ENCODE measurements around the gene FER. TPM values are rescaled to one million over a fixed set of nuclear protein-coding genes. Genes with fewer than 3 reads are reported as not detected.

Gene FER
- total and polyA plus RNA-seq, 2 experiments from 2014 or later, result 10.6 to 29.4 TPM

GRCh38 chr5:109005297-109006009, 257.8 kb downstream of the FER start:
- 84% methylated on average over 4 of the region's 4 CpGs for WGBS (ENCODE audit: low lambda C conversion rate, missing lambda C conversion rate)
- Histone ChIP-seq H3K4me2 (no peak overlapping the region), H4K20me1 (ENCODE audit: insufficient read depth, poor library complexity, severe bottlenecking) (no peaks in the 10 kb centered on the region), H3K9me2 (replicated peaks; ENCODE audit: insufficient read depth) (no peaks in the 10 kb centered on the region), H3K27ac (no peak overlapping the region), H3K27me3 (no peaks in the 10 kb centered on the region), H2AFZ (no peak overlapping the region), H3K79me2 (no peaks in the 10 kb centered on the region), H3K36me3 (replicated peaks; ENCODE audit: insufficient read depth, low read depth) (no peaks in the 10 kb centered on the region), H3K9me3 (ENCODE audit: low read depth) (no peaks in the 10 kb centered on the region), H3K4me3 (no peak overlapping the region), H3K4me1 (ENCODE audit: insufficient read depth) (no peaks in the 10 kb centered on the region)
- TF ChIP-seq, protein P1, sequence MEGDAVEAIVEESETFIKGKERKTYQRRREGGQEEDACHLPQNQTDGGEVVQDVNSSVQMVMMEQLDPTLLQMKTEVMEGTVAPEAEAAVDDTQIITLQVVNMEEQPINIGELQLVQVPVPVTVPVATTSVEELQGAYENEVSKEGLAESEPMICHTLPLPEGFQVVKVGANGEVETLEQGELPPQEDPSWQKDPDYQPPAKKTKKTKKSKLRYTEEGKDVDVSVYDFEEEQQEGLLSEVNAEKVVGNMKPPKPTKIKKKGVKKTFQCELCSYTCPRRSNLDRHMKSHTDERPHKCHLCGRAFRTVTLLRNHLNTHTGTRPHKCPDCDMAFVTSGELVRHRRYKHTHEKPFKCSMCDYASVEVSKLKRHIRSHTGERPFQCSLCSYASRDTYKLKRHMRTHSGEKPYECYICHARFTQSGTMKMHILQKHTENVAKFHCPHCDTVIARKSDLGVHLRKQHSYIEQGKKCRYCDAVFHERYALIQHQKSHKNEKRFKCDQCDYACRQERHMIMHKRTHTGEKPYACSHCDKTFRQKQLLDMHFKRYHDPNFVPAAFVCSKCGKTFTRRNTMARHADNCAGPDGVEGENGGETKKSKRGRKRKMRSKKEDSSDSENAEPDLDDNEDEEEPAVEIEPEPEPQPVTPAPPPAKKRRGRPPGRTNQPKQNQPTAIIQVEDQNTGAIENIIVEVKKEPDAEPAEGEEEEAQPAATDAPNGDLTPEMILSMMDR (IDR thresholded peaks at IDR 0.05; ENCODE audit: poor library complexity), result no peak
- TF ChIP-seq EZH2phosphoT487 (IDR thresholded peaks at IDR 0.05; ENCODE audit: low read depth, severe bottlenecking, unreplicated experiment), result no peak
- no peak for TF ChIP-seq EZH2 (IDR thresholded peaks at IDR 0.05; ENCODE audit: borderline replicate concordance)
- no peak for DNase-seq (ENCODE audit: low spot score)

GRCh38 chr5:109006129-109006528, 258.4 kb downstream of the FER start:
- no peak for TF ChIP-seq EZH2phosphoT487 (IDR thresholded peaks at IDR 0.05; ENCODE audit: low read depth, severe bottlenecking, unreplicated experiment)
- TF ChIP-seq, protein P1 (IDR thresholded peaks at IDR 0.05; ENCODE audit: poor library complexity), result no peak
- TF ChIP-seq EZH2 (IDR thresholded peaks at IDR 0.05; ENCODE audit: borderline replicate concordance), result no peak
- DNase-seq (ENCODE audit: low spot score), result no peak
- no peaks in the 10 kb centered on the region for H4K20me1 ChIP-seq (ENCODE audit: insufficient read depth, poor library complexity, severe bottlenecking)
- no peaks in the 10 kb centered on the region for H3K9me3 ChIP-seq (ENCODE audit: low read depth)
- WGBS (ENCODE audit: low lambda C conversion rate, missing lambda C conversion rate), result 88% methylated on average over 6 of the region's 6 CpGs
- H3K4me1 ChIP-seq (ENCODE audit: insufficient read depth), result no peaks in the 10 kb centered on the region
- no peaks in the 10 kb centered on the region for H3K27me3 ChIP-seq
- no peaks in the 10 kb centered on the region for H3K79me2 ChIP-seq
- H2AFZ ChIP-seq, result no peak overlapping the region
- H3K27ac ChIP-seq, result no peak overlapping the region
- no peak overlapping the region for H3K4me2 ChIP-seq
- H3K9me2 ChIP-seq (replicated peaks; ENCODE audit: insufficient read depth), result no peaks in the 10 kb centered on the region
- H3K4me3 ChIP-seq, result no peak overlapping the region
- H3K36me3 ChIP-seq (replicated peaks; ENCODE audit: insufficient read depth, low read depth), result no peaks in the 10 kb centered on the region

DNA sequence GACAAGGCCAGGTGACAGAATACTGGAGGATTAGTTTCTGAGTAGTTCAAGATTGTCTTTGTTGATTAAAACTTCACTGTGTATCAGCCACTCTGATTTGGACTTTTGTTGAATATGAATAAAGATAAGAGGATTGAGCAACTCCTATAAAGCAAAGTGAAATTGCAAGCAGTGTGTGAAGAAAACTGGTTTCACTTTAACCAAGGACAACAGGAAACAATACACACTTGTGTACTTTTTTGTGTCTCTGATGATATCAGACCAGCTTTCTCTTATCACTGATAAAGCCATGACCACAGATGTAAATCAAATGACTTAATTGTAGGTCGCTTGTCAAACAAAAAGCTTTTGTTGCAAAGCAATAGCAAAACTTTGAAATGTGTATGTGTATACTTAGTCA, 268.6 kb downstream of the FER start:
- Histone ChIP-seq H3K36me3 (replicated peaks; ENCODE audit: insufficient read depth, low read depth) (no peaks in the 10 kb centered on the region), H3K27ac (no peak overlapping the region), H3K9me2 (replicated peaks; ENCODE audit: insufficient read depth) (no peaks in the 10 kb centered on the region), H3K9me3 (ENCODE audit: low read depth) (no peaks in the 10 kb centered on the region), H3K4me1 (ENCODE audit: insufficient read depth) (peaks cover 8% of the 10 kb centered on the region), H3K4me2 (peak overlapping the region; percentile 41), H4K20me1 (ENCODE audit: insufficient read depth, poor library complexity, severe bottlenecking) (no peaks in the 10 kb centered on the region), H3K4me3 (no peak overlapping the region), H3K27me3 (no peaks in the 10 kb centered on the region), H3K79me2 (peaks cover 3% of the 10 kb centered on the region), H2AFZ (no peak overlapping the region)
- 43% methylated on average over 1 of the region's 1 CpG for WGBS (ENCODE audit: low lambda C conversion rate, missing lambda C conversion rate)
- TF ChIP-seq EZH2 (IDR thresholded peaks at IDR 0.05; ENCODE audit: borderline replicate concordance) (no peak), EZH2phosphoT487 (IDR thresholded peaks at IDR 0.05; ENCODE audit: low read depth, severe bottlenecking, unreplicated experiment) (no peak)
- TF ChIP-seq, protein P1 (IDR thresholded peaks at IDR 0.05; ENCODE audit: poor library complexity), result no peak
- DNase-seq (ENCODE audit: low spot score), result no peak
